HG03575 (cell line): Measurements from ENCODE around the gene C2orf78.
"Not testable (repeated sequence)": the region's sequence is repeated elsewhere in the genome, so short reads cannot be mapped to it uniquely, and the experiment has no call there.

ENCODE experiments used
- ATAC-seq: cut with Tn5 transposase; IDR thresholded peaks from one replicate; pipeline ENCODE4 v1.9.1; 2021; ENCODE audit not compliant: unreplicated experiment, insufficient number of reproducible peaks, low FRiP score; ENCODE audit errors: extremely low read depth

C2orf78 gene

DNA sequence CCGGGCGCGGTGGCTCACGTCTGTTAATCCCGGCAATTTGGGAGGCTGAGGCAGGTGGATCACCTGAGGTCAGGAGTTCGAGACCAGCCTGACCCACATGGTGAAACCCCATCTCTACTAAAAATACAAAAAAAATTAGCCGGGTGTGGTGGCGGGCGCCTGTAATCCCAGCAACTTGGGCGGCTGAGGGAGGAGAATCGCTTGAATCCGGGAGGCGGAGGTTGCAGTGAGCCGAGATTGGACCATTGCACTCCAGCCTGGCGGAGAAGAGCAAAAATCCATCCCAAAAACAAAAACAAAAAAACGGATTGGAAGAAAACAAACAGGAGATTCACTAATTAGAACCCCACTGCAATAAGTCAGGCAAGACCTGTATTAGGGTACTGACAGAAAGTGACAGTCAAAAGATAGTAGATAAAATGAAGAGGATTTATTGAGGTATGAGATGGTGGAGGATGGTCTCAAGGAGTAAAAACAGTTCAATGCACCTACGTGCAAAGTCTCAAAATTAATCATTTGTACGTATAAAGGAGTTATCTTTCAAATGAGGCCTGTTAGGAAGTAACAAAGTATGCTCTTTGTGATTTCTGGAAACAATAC lies 5.0 kb upstream of the C2orf78 start:
- not testable (repeated sequence) for ATAC-seq

DNA sequence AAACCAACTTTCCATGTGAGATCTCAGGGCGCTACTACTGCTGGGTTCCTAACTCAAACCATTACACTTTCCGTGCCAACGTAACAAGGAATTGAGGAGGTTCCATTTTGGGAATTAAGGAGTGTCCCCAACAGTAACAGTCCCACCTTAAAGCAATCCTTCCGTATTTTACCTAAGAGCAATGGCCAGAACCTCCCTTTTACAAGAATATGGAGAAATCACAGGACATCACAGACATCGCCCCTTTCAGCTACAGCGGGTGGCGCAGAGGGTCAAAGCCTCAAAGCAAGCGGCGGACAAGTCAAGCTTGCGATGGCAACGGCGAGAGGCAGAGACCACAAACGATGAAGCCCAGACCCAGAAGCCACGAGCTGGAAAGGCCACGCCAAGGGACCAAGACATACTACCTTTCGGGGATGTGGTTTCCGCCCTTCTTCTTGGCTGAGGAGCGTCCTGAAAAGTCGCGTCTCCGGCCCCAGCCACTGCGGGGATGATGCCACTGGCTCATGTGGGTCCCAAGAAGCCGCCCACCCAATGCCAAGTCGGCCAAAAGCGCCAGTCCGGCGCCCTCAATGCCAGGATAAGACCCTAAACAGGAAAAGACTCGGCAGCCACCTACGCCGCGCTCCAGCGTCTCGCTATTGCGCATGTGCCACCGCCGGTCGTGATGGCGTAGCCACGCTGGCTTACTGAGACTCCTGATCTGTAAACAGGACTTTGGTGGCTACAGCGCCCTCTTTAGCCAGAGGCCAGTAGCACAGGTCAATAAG lies 4.3 kb upstream of the C2orf78 start, which contains the start of gene DUSP11:
DUSP11 (minus strand) TSS at position 637 of the 770 bp plus-strand sequence; CDS start at position 508, 129 bp downstream.
- ATAC-seq = peak; percentile 96

- no peak for ATAC-seq
These were observed 3.8 kb upstream of the C2orf78 start for GRCh38 chr2:73780237-73780582.

GRCh38 chr2:73783402-73783801 lies 581 bp upstream of the C2orf78 start:
- ATAC-seq = not testable (repeated sequence)

DNA sequence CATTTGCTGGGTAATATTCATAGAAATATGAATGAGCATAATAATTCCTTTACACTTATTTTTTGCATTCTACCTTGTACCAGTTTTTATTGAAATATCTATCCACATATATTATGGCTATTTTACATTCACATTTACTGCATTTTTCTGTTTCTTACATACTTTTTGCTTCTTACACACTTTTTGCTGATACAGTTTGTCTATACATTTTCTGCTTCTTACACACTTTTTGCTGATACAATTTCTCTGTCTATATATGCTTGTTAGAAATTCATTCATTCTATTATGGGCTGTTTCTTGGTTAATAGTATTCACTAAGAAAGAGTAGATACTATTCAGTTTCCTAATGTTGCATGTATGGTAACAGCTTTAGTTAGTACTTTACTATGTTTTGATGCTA lies 27.9 kb downstream of the C2orf78 start:
- no peak for ATAC-seq

DNA sequence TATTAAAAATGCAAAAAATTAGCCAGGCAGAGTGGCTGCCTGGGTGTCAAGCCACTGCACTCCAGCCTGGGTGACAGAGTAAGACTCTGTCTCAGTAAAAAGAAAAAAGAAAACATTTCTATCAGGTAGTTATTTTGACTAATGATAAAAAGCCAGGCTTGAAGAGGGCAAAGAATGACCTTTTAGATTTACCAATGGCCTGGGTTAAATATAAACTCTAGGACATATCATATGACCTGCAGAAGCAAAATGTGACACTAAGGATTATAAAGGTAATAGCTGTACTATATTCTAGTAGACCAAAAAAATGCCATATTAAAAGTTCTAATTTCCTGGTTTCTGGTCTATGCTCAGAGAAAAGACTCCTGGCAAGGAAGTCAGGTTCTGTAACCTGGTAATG lies 28.7 kb downstream of the C2orf78 start:
- no peak for ATAC-seq

DNA sequence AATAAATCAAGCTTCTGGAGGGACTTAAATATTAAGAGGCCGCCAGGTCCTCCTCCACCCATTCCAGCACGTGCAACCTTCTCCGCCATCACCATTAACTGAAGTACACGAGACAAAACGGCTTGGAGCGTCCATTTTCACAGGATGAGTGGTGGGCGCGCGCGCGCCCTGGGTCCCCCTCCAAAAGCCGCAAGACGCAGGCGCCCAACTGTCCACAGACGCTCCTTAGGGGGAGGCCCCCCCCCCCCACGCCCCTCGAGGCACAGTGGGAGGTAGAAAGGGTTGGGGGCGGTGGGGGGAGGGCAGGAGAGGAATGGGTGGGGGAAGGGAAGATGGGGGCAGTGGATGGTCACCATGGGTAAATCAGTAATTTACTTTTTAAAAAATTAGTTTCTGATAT lies 34.3 kb downstream of the C2orf78 start:
- no peak for ATAC-seq

DNA sequence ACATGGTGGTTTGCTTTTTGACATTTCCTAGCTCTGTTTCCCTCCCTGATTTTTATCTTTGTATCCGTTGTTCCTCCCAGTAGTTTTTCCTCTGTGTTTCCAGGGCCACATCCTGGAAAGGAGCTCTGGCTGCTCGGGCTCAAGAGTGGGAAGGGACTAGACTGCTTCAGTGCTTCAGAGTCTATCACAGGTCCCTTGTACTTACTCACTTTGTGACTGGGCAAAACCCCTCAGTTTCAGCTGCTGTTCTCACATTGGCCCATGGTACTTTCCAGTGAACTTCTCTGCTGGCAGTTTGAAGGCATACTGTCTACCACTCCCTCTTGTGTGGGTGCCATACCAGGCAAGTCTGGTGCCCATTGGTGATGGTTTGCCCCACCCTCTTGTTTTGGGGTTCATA lies 37.2 kb downstream of the C2orf78 start:
- ATAC-seq = no peak

DNA sequence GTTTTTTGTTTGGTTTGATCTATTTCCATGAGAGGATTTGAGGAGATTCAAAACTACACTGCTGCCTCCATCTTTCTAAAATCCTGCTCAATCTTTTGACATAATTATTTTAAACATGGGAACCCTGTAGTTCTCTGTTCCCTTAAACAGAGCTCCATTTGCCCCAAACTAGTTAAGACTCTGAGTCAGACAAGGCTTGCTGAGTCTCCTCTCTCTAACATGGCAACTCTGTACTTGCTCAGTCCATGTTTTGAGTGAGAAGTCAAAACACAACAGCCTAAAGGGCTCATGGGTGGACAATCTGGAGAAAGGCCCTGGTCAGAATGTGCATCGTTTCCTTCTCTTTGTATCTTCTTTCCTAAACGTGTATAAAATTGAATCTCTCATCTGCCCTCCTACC lies 37.7 kb downstream of the C2orf78 start:
- ATAC-seq = no peak

DNA sequence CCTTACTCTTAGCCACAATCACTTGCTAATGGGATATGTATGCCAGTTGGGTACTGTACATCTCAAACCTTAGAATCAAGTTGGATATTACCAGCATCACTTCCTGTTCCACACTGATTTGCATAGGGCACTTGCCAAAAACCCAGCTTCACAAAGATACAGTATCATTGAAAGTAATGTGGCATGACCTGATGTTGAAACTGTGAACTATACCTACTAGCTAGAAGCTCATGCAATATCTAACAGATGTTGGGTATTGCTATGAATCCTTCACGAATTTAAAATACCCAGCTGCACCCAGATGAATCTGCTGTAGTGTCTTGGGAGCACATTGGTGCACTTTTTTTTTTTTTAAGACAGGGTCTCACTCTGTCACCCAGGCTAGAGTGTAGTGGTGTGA lies 38.3 kb downstream of the C2orf78 start:
- ATAC-seq = peak; percentile 45

DNA sequence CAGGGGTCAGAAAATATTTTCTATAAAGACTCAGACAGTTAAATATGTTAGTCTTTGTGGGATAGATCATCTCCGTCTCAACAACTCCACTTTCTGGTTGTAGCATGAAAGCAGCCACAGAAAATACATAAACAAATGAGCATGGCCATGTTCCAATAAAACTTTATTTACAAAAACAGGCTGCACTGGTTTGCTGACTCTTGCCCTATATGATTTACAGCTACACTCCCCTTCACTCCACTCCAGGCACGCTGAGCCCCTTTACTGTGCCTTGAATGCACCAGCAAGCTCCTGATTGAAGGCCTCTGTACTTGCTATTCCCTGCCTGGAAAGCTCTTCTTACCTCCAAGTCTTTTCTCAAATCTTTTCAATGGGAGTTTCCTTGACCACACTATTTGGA lies 39.0 kb downstream of the C2orf78 start:
- ATAC-seq = no peak

GRCh38 chr2:73823416-73823815 lies 39.4 kb downstream of the C2orf78 start:
- no peak for ATAC-seq

DNA sequence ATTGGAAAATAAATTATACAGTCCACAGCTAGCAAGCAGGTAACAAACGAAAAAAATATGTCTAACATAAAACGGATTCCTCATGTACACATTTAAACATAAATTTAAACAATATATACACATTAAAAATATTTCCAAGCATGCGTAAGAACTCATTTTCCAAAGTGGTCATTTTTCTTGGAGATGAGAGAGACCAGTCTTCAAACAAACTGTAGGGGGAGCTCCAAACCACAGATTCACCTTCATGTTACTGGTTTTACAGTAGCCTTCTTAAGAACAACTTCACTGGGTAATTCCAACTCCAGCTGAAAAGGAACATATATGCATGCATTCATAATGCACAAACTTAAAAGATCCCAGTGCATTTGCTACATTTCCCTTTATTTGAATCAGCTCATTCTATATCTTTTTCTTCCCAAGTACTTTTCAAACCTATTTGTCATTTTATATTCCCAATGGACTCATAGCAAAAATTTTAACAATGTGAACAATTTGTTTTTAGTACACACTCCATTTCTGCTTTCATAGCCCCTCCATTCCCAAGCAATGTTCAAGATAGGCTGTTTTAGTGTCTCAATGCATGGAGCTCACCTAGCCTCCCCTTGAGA lies 40.0 kb downstream of the C2orf78 start:
- ATAC-seq = no peak

- ATAC-seq = no peak
These were observed 41.4 kb downstream of the C2orf78 start for GRCh38 chr2:73825408-73825807.

GRCh38 chr2:73827018-73827417 lies 43.0 kb downstream of the C2orf78 start:
- no peak for ATAC-seq

- no peak for ATAC-seq
These were observed 43.8 kb downstream of the C2orf78 start for GRCh38 chr2:73827660-73828388.

DNA sequence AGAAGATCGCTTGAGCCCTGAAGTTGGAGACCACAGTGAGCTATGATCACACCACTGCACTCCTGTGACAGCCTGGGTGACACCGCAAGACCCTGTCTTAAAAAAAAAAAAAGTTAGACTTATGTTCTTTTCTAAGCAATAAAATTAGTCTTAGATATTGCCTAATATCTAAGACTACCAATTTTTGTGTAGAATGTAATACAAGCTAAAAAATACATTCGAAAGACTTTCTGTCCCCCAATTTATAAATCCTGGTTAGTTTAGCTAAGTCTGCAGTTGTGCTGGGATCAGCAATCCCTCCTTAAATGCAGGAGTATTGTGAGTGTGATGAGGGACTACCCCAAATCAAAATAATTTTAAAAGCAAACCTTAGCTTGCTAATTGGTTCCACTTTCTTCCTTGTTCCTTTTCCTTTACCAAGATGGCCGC lies 44.4 kb downstream of the C2orf78 start:
- ATAC-seq = no peak

DNA sequence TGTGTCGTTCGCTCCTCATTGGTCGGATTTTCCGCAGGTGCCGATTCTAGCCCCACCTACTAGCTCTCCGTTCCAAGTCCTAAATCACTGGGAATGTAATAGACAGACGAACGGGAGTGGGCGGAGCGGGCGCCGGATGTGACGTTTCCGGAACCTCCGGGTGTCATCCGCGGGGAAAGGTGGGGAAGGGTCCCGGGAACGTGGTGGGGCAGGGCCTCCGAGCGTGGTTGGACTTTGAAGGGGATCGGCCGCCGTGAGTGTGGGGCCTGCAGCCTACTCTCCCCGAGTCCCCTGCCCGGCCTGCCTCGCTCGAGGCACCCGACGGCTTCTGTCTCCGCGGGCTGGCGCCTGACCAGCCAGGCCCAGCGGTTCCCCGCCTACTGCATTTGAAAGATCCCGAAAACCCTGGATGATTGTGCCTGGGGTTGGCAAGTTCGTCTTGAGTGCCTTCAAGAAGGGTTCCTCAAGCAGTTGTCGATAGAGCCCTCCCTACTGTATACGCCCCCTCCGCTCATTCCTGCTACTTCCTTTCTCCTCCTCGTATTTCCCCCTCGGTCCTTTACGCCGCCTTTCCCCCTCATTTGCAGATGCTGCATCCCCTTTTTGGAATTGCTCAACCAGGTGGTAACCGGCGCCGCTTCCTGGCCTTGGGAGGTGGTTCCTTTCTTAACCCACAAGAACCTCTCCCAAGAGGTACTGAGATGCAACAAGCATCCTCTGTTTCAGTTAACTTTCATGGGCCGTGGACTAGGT lies 45.0 kb downstream of the C2orf78 start, which contains the start of gene STAMBP:
STAMBP (plus strand) TSS at position 144 of the 753 bp plus-strand sequence. CDS start 1,896 bp downstream, outside the sequence.
- peak; percentile 53 for ATAC-seq

DNA sequence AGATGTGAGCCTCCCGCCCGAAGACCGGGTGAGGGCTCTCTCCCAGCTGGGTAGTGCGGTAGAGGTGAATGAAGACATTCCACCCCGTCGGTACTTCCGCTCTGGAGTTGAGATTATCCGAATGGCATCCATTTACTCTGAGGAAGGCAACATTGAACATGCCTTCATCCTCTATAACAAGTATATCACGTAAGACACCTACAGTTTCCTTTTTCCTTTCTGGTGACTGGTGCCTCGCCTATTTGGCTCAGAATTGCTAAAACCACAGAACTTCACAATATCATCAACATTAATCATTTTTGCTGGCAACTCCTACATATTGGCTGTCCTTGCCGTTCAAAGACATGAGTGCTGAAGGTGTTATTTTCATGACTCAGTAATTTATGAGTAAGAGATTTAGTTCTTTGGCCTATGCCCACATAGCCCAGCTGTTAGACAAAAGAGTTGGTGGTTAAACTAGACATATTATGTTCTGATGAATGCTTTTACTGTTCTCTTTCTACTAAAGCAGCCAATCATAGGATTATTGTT lies 47.0 kb downstream of the C2orf78 start:
- no peak for ATAC-seq
